HG03135 (cell line): ENCODE results near the gene RUNX3.

ENCODE experiments used
- ATAC-seq: cut with Tn5 transposase; IDR thresholded peaks from one replicate; pipeline ENCODE4 v1.9.1; 2021; ENCODE audit warnings: mild to moderate bottlenecking, moderate library complexity; ENCODE audit not compliant: unreplicated experiment

RUNX3 gene

GRCh38 chr1:24866211-24867083, 63.6 kb downstream of the RUNX3 start:
- no peak for ATAC-seq

GRCh38 chr1:24865587-24865986, 64.5 kb downstream of the RUNX3 start:
- ATAC-seq: no peak

- ATAC-seq: no peak
Measured at GRCh38 chr1:24865168-24865567, 64.9 kb downstream of the RUNX3 start.

GRCh38 chr1:24864370-24864777, 65.7 kb downstream of the RUNX3 start:
- no peak for ATAC-seq

GRCh38 chr1:24862775-24863483, 67.1 kb downstream of the RUNX3 start:
- ATAC-seq: no peak

GRCh38 chr1:24861821-24862727, 68.0 kb downstream of the RUNX3 start:
- ATAC-seq: no peak

- ATAC-seq: no peak
Measured at GRCh38 chr1:24860841-24861240, 69.2 kb downstream of the RUNX3 start.

- ATAC-seq: no peak
Measured at GRCh38 chr1:24859063-24860010, 70.7 kb downstream of the RUNX3 start.

GRCh38 chr1:24858277-24858676, 71.8 kb downstream of the RUNX3 start:
- ATAC-seq: no peak

GRCh38 chr1:24857507-24858133, 72.5 kb downstream of the RUNX3 start:
- ATAC-seq: no peak

GRCh38 chr1:24856787-24857506, 73.1 kb downstream of the RUNX3 start:
- no peak for ATAC-seq

GRCh38 chr1:24855474-24855873, 74.6 kb downstream of the RUNX3 start:
- no peak for ATAC-seq

GRCh38 chr1:24853649-24854048, 76.4 kb downstream of the RUNX3 start:
- ATAC-seq: no peak

- ATAC-seq: no peak
Measured at GRCh38 chr1:24850328-24850920, 79.7 kb downstream of the RUNX3 start.

GRCh38 chr1:24849672-24850295, 80.3 kb downstream of the RUNX3 start:
- no peak for ATAC-seq
